ENCODE data around the gene PTP4A1. TPM values are rescaled to one million over a fixed set of nuclear protein-coding genes. Genes with fewer than 3 reads are reported as not detected.

PTP4A1 gene
- total and polyA plus RNA-seq, 2 of the 13 experiments (the other 11 are each of a cell fraction or from before 2014, with no cell fraction given) = 141 to 376 TPM

- TF ChIP-seq TOPORS (CRISPR knock-in tag; IDR thresholded peaks at IDR 0.05) = no peak
- TF ChIP-seq ZNF205 (CRISPR knock-in tag; IDR thresholded peaks at IDR 0.05) = peak; percentile 77; the same call in 1 of the 2 replicates
- no peak for TF ChIP-seq ATF5 (CRISPR knock-in tag; IDR thresholded peaks at IDR 0.05; ENCODE audit: low read depth)
- peak; percentile 74 for TF ChIP-seq PHF21A (CRISPR knock-in tag; IDR thresholded peaks at IDR 0.05)
- no peak for TF ChIP-seq ZNF326 (CRISPR knock-in tag; IDR thresholded peaks at IDR 0.05; ENCODE audit: borderline replicate concordance)
- TF ChIP-seq ZNF253 (CRISPR knock-in tag; IDR thresholded peaks at IDR 0.05; ENCODE audit: borderline replicate concordance) = no peak
- TF ChIP-seq ZBTB38 (CRISPR knock-in tag; IDR thresholded peaks at IDR 0.05) = no peak
- 0 out of 2 replicates have a peak, but pooled peaks have one; percentile 21 for TF ChIP-seq ZBTB2 (CRISPR knock-in tag; IDR thresholded peaks at IDR 0.05; ENCODE audit: low read depth)
- TF ChIP-seq NCOA5 (CRISPR knock-in tag; IDR thresholded peaks at IDR 0.05) = no peak
- no peak for TF ChIP-seq IRF1 (CRISPR knock-in tag; IDR thresholded peaks at IDR 0.05; ENCODE audit: low read depth)
- TF ChIP-seq NRL (CRISPR knock-in tag; IDR thresholded peaks at IDR 0.05; ENCODE audit: borderline replicate concordance) = no peak
- TF ChIP-seq TRIM24 (CRISPR knock-in tag; IDR thresholded peaks at IDR 0.05) = no peak
- no peak for TF ChIP-seq DNMT1 (CRISPR knock-in tag; IDR thresholded peaks at IDR 0.05)
- no peak for TF ChIP-seq ZBTB34 (CRISPR knock-in tag; IDR thresholded peaks at IDR 0.05)
- TF ChIP-seq ZNF558 (CRISPR knock-in tag; IDR thresholded peaks at IDR 0.05; ENCODE audit: borderline replicate concordance) = no peak; the same call in 1 of the 2 replicates
- TF ChIP-seq ZNF230 (CRISPR knock-in tag; IDR thresholded peaks at IDR 0.05) = no peak
- TF ChIP-seq RFXAP (CRISPR knock-in tag; IDR thresholded peaks at IDR 0.05; ENCODE audit: borderline replicate concordance) = no peak
- TF ChIP-seq FOXM1 (CRISPR knock-in tag; IDR thresholded peaks at IDR 0.05) = no peak
- TF ChIP-seq NR2C2 (CRISPR knock-in tag; IDR thresholded peaks at IDR 0.05; ENCODE audit: borderline replicate concordance) = 0 out of 2 replicates have a peak, but pooled peaks have one; percentile 44
- no peak for TF ChIP-seq MXD3 (CRISPR knock-in tag; IDR thresholded peaks at IDR 0.05)
- 0 out of 2 replicates have a peak, but pooled peaks have one; percentile 17 for TF ChIP-seq KAT7 (CRISPR knock-in tag; IDR thresholded peaks at IDR 0.05; ENCODE audit: borderline replicate concordance)
- TF ChIP-seq ZMYM4 (CRISPR knock-in tag; IDR thresholded peaks at IDR 0.05) = peak; percentile 98
- no peak for TF ChIP-seq ARNT2 (CRISPR knock-in tag; IDR thresholded peaks at IDR 0.05; ENCODE audit: low read depth)
- TF ChIP-seq SNRNP70 (IDR thresholded peaks at IDR 0.05; ENCODE audit: low read depth, low read length) = no peak
- TF ChIP-seq CREM (IDR thresholded peaks at IDR 0.05) = peak; percentile 45; the same call in 1 of the 2 replicates
- TF ChIP-seq CREM (CRISPR knock-in tag; IDR thresholded peaks at IDR 0.05) = no peak
- TF ChIP-seq ZFP36L2 (CRISPR knock-in tag; IDR thresholded peaks at IDR 0.05) = no peak
- no peak for TF ChIP-seq FOXJ3 (CRISPR knock-in tag; IDR thresholded peaks at IDR 0.05; ENCODE audit: borderline replicate concordance)
These were observed 1.7 kb downstream of the PTP4A1 start (continued) for GRCh38 chr6:63573899-63574553.
